Measurements from ENCODE around the gene SLIT3. TPM values are rescaled to one million over a fixed set of nuclear protein-coding genes. Genes with fewer than 3 reads are reported as not detected.

SLIT3 gene
- total and polyA plus RNA-seq, 2 donors (not counting 3 experiments of a cell fraction or from before 2014, with no cell fraction given): 0.90 to 1.0 TPM

GRCh38 chr5:169164481-169164925 is 136.4 kb downstream of the SLIT3 start:
- no TSS peak for BruUV-seq (replicated peaks)
- Histone ChIP-seq H2AFZ (ENCODE audit: low read depth, low read length) (peak overlapping the region; percentile 62), H3K4me1 (ENCODE audit: control insufficient read depth, extremely low read depth, insufficient read depth, low read length) (peaks cover 38% of the 10 kb centered on the region), H3K4me2 (ENCODE audit: insufficient read depth, low read length) (no peak overlapping the region), H3K27me3 (ENCODE audit: control insufficient read depth in 2 of 2, insufficient read depth in 2 of 2, low read length in 2 of 2) (no peaks in the 10 kb centered on the region), H3K9me3 (replicated peaks; ENCODE audit: control insufficient read depth, insufficient read depth, low read length) (no peaks in the 10 kb centered on the region), H3K9me1 (replicated peaks; ENCODE audit: control insufficient read depth, extremely low read depth, insufficient read depth, low read length) (no peaks in the 10 kb centered on the region), H3K27ac (ENCODE audit: insufficient read depth, low read depth, low read length) (peak overlapping the region; percentile 59), H3K9ac (replicated peaks; ENCODE audit: extremely low read depth, insufficient read depth, low read length) (no peak overlapping the region), H3K36me3 (ENCODE audit: control insufficient read depth in 2 of 2, extremely low read depth in 1 of 2, insufficient read depth in 2 of 2, low read length in 2 of 2) (no peaks in the 10 kb centered on the region), H3K4me3 (replicated peaks in 1 of 3; ENCODE audit: insufficient read depth in 1 of 3, low read depth in 1 of 3, low read length in 3 of 3) (no peak overlapping the region), H3K79me2 (ENCODE audit: control insufficient read depth, insufficient read depth, low read length) (no peaks in the 10 kb centered on the region), H4K20me1 (replicated peaks; ENCODE audit: control insufficient read depth, extremely low read depth, insufficient read depth, low read length) (no peaks in the 10 kb centered on the region)
- no peak for TF ChIP-seq CTCF (IDR thresholded peaks at IDR 0.05; ENCODE audit: extremely low read depth in 1 of 2, insufficient read depth in 1 of 2, low read depth in 1 of 2, low read length in 2 of 2)
- peak; percentile 46 for TF ChIP-seq GATA2 (IDR thresholded peaks at IDR 0.05; ENCODE audit: insufficient read depth, insufficient read length, low read depth, low read length)
- peak; percentile 35 for TF ChIP-seq POLR2AphosphoS5 (IDR thresholded peaks at IDR 0.05; ENCODE audit: insufficient read depth, low read depth, low read length)
- no peak for TF ChIP-seq POLR2A (IDR thresholded peaks at IDR 0.05; ENCODE audit: low read depth, low read length)
- TF ChIP-seq FOS (IDR thresholded peaks at IDR 0.05; ENCODE audit: borderline replicate concordance, insufficient read depth, low read length): peak; percentile 78
- no peak for TF ChIP-seq MAX (IDR thresholded peaks at IDR 0.05; ENCODE audit: insufficient read depth, insufficient read length)
- TF ChIP-seq JUN (IDR thresholded peaks at IDR 0.05; ENCODE audit: borderline replicate concordance, insufficient read depth, insufficient read length, low read depth): peak; percentile 16
- no peak for TF ChIP-seq MYC (IDR thresholded peaks at IDR 0.05; ENCODE audit: low read depth, low read length)
- no peak for TF ChIP-seq EZH2 (IDR thresholded peaks at IDR 0.05; ENCODE audit: borderline replicate concordance, low read depth, low read length, severe bottlenecking)
- POLR2A ChIA-PET: no interaction called here
- CTCF ChIA-PET: no interaction called here
- intact Hi-C loops (cut with micrococcal nuclease): loop anchor here (2.0 to 5.0 kb wide), 3 partner anchors 177 to 418 kb away; partner anchors contain the start of gene SPDL1
- peak; percentile 67 for DNase-seq (ENCODE audit: low read depth, low spot score)
- dilution Hi-C loops (cut with MboI; ENCODE audit: extremely low pct_ligation_motif_present, low sequenced_read_pairs): no loop called here
- peak; percentile 59 for FAIRE-seq
